GM19328 (cell line): ENCODE measurements around the gene ZNF227.
"Not testable (repeated sequence)": the region's sequence is repeated elsewhere in the genome, so short reads cannot be mapped to it uniquely, and the experiment has no call there.

ENCODE experiments used
- ATAC-seq: cut with Tn5 transposase; IDR thresholded peaks from one replicate; pipeline ENCODE4 v1.9.1; 2021; ENCODE audit warnings: mild to moderate bottlenecking, moderate library complexity; ENCODE audit not compliant: unreplicated experiment

ZNF227 gene

DNA sequence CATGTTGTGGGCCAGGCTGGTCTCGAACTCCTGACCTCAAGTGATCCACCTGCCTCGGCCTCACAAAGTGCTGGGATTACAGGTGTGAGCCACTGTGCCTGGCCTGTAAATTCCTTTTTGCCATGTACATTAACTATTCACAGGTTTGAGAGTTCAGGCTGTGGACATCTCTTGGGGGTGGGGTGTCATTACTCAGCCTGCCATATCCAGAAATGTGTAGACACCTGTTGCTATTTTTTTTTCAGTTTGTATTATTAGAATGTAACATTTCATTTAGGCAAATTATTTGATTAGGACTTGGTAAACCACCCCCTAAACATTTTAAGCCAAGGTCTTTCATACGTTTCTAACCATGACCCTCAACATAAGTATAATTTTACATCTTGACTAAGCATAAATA is 20.5 kb downstream of the ZNF227 start:
- no peak for ATAC-seq

GRCh38 chr19:44236384-44236783 is 24.1 kb downstream of the ZNF227 start:
- ATAC-seq, result no peak

GRCh38 chr19:44252332-44252731 is 40.0 kb downstream of the ZNF227 start:
- not testable (repeated sequence) for ATAC-seq

DNA sequence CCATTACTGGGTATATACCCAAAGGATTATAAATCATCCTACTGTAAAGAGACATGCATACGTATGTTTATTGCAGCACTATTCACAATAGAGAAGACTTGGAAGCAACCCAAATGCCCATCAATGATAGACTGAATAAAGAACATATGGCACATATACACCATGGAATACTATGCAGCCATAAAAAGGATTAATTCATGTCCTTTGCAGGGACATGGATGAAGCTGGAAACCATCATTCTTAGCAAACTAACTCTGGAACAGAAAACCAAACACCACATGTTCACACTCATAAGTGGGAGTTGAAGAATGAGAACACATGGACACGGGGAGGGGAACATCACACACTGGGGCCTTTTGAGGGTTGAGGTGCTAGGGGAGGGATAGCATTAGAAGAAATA is 41.1 kb downstream of the ZNF227 start:
- ATAC-seq, result not testable (repeated sequence)

DNA sequence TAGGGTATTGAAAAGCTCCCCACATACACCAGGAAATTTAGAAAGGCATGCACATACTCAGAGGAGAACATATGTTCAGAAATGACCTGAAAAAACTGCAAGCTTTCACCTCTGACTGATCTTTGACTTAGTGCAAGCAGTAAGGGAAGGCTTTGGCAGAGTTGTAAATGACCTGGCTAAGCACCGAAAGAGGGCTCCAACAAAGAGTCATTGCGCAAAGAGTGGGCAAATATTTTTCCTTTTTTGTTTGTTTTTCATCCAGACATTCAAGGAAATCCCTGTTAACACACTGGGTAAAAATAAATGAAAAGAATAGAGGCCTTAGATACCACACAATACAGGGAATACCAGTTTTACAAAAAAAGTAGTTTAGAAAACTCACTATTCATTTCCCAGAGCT is 42.2 kb downstream of the ZNF227 start:
- ATAC-seq, result no peak

DNA sequence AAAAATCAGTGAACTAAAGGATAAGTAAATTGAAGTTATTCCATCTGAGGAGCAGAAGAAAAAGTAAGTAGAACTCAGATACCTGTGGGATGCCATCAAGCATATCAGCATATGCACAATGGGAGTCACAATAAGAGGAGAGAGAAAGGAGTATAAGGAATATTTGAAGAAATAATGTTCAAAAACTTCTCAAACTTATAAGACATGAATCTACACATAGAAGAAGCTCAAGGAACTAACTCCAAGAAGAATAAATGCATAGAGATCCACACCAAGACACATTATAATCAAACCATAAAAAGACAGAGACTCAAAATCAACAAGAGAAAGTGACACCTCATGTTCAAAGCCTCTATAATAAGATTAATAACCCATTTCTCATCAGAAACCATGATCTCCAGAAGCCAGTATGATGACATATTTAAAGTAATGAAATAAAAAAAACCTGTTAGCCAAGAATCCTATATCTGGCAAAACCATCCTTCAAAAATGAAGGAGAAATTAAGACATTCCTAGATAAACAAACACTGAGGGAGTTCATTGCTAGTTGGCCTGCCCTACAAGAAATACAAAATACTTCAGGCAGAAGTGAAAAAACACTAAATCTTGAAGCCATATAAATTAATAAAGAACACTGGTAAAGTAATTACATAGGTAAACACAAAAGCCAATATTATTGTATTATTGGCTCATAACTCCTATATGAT is 43.5 kb downstream of the ZNF227 start:
- no peak for ATAC-seq

DNA sequence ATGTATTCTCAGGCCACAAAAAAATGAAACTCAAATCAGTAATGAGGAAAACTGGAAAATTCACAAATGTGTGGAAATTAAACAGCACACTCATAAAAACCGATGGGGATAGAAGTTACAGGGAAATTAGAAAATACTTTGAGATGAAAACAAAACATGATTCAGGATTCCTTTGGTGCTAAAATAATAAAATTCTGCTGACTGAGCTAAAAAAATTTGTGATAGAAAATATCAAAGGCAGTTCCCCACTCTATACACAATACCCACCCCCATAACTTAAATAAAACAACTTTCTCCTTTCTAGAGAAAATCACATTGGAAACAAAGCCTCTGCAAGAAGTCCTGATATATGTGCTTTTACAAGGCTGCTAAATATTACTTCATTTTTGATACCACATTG is 45.8 kb downstream of the ZNF227 start:
- ATAC-seq, result no peak

DNA sequence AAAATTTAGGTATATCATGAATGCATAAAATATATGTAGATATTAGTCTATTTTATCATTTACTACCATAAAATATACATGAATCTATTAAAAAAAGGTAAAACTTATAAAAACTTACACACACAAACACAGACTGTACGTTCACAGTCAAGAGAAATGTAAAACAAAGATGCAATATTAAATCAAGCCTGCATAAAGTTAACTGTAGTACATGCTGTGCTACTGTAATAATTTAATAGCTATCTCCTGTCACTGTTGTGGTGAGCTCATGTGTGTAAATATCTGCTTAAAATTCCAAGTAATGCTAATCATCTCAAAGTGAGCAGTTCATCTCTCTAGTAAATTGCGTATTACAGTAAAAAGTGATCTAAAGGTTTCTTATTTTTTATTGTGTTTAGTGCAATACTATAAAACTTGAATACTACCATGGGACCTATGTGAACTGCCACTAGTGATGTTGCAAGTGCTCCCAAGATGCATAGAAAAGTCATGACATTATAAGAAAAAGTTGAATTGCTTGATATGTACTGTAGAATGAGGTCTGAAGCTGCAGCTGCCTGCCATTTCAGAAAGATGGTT is 46.6 kb downstream of the ZNF227 start:
- ATAC-seq, result no peak

- ATAC-seq, result no peak
These were observed 48.0 kb downstream of the ZNF227 start for GRCh38 chr19:44260343-44260681.

GRCh38 chr19:44260695-44261446 is 48.5 kb downstream of the ZNF227 start:
- ATAC-seq, result no peak

- no peak for ATAC-seq
These were observed 65.0 kb downstream of the ZNF227 start for GRCh38 chr19:44277331-44277730.

DNA sequence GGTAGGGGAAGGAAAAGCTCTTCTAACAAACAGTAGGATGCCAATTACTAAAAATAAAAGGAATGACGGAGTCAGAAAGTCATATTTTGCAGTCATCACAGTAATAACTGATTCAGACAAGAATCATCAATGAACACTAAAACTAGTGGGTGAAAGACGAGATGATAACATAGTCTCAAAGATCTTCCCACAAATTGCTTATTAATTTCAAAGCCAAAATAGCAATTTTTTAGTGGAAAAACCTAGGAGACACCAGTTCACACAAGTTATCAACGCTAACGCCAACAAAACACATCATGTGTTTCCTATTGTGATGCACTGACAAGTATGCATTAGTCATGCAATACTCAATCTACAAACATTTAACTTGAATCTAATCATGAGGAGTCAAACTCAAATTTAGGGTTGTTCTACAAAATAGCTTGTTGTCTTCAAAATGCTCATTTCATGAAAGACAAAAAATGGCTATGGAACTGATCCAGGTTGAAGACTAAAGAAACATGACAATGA is 65.9 kb downstream of the ZNF227 start:
- ATAC-seq, result no peak

- ATAC-seq, result no peak
These were observed 68.6 kb downstream of the ZNF227 start for GRCh38 chr19:44280916-44281315.

- no peak for ATAC-seq
These were observed 70.5 kb downstream of the ZNF227 start for GRCh38 chr19:44282846-44283245.

DNA sequence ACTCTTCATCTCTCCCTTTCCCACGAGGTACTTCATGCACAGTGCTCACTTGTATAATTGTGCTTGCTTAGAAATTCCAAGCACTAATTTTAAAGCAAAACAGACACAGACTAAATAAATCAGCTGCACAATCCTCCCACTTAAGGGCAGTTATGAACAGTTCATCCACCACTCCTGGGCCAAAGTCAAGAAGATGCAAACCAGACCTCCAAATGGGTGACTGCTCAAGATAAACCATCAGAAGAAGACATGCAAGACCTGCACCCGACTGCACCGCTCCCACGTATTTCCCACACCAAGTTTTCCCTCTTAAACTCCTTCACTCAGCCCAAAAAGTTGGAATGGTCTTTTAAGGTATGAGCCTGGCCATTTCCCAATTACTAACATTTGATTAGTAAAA is 72.6 kb downstream of the ZNF227 start:
- ATAC-seq, result no peak
